Measurements from ENCODE around the gene TLE3.

Gene TLE3

DNA sequence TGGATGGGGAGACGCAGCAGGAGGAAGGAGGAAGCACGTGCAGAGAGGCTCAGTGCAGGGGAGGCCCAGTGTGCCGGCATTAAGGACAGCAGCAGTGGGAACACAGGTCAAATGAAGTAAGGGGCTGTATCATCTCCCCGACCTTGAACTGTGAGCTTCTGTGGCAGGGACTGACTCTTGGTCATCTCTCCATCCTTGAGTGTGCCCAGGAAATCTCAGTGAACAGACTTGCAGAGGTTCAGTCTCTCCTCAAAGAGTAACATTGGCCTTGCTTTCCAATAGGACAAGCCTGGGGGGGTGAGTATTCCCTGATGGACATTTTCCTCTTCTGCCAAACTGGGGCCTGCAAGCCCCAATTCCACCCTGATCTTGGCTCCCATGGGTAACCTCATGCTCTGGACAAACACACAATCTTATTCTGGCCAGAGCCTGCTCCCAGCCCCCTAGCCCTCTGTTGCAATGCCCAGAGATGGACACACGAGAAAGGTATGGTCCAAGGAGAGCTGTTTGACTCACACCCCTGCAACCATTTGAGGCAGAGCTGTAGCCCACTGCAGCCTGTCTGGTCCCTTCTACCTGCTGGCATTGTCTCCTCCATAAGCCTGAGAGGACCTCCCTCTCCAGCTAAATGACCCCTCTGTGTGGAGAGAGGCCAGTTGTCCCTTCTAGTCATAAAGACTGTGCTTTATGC is 50.9 kb downstream of the TLE3 start:
- no peak for DNase-seq

DNA sequence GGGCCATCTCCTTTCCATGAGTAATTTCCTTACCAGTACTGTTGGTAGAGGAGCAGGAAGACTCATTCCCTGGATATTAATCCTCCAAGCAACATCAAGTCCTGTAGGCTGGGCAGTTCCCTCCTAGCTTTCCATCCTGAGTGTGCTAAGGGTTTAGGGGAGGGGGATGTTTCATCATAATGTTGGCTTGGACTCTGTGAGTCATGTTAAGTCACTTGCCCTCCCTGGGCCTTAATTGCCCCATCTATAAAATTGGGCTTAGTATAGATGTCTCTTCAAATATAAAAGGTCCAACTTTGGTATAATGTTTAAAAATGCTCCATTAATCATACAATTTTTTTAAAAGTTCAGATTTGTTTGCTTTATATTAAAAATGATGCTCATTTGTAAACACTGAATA is 52.7 kb downstream of the TLE3 start:
- DNase-seq, result no peak

DNA sequence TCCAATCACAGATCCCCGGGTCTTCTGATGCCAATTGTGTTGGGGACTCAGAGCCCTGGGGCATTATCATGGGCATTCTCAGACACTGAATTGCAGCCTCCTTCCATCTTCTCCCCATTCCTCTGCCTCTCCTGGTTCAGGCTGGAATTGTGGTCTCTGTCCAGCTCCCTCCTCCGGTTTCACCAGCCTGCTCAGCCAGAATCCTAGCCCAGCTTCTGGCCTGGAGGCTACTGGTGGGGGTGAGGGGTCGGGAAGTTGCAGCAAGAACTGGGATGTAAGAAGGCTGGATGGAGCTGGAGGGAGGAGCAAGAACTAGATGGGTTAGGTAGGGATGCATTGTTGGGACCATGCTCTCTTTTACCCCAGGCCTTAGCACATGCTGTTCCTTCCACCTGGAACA is 53.5 kb downstream of the TLE3 start:
- no peak for DNase-seq

DNA sequence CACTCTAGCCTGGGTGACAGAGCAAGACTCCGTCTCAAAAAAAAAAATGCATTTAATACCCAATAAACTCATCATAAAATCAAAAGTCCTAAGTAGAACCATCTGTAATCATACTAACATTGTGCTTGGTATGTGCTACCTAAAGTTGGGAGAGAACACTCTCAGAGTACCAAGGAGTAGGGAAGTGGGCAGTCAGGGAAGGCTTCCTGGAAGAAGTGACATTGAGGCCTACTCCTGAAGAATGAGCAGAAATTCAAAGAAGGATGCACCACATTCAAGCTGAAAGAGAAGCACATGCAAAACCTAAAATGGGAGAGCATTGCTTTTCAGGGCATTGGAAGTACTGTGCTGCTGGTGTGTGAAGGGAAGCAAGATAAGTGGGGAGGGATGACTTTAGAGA is 54.1 kb downstream of the TLE3 start:
- no peak for DNase-seq

DNA sequence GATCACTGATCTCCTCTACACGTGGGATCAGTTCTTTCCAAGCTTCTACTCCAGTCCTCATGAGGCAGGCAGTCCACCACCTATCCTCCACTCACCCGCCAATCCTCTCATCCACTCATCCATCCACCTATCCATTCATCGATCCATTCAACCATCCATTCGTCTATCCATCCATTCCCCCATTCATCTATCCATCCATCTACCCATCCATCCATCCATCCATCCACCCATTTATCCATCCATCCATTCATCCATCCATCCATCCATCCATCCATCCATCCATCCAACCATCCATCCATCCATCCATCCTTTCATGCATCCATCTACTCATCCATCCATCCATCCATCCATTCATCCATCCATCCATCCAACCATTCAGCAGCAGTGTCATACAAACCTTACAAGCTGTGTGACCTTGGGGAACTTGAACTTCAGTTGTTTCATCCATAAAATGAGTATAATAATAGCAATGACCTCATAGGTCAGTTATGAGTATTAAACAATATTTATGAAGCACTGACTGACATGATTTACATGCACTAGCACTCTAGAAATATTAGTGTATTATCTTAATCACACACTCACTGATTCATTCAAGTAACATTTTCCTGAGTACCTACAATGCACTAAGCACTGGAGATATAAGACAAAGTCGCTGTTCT is 55.0 kb downstream of the TLE3 start:
- DNase-seq, result no peak

DNA sequence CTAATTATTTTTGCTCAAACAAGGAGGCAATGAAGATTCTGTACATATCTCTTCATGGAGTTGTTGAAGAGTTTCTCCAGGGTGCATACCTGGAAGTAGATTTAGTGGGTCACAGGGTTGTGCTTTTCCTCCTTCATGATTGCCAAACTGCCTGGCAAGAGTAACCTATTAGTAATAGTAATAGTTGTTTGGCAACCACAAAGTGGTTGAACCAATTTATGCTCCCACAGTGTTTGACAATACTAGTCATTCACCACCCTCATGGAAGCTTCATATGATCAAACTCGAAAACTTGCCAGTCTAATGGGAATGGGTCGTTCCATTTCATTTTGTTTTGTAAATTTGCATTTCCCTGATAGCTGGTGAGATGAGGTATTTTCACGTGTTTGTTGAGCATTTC is 57.8 kb downstream of the TLE3 start:
- DNase-seq, result no peak

DNA sequence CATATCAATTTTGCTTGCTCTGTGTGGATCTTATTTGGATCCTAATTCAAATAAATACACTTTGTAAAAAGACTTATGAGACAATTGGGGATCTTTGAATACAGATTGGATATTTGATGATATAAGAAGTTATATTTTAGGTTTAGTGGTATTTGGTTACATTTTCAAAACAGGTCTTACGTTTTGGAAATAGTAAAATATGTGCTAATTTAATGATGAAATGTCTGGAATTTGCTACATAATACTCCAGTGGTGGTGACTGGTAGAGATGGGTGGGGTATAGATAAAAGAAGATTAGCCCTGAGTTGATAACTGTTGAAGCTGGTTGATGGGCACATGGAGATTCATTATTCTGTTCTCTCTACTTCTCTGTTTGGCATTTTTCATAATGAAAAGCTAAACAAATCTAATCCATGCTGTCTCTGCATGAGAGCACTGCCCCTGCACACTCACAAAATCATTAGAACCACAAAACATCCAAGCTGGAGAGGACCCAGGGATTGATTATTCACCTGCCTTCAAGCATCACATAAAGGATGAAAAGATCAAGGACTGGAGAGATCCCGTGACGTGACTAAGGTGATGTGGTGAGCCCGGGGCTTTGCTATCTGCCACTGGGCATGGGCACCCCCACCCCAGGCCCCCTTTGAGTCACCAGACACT is 58.9 kb downstream of the TLE3 start:
- no peak for DNase-seq

DNA sequence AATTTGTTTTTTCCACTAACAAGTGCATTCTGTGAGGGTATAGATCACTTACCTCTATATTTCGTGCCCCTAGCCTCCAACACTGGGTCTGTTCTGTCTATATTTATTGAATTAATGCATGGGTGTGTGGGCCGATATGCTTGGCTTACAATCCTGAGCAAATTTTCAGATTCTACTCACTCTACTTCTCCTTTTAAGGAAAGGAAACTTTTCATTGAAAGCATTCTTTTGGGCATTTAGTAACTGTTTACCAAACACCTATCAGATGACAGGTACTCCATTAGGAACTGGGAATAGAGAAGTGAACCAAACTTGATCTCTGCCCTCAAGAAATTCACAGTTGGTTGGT is 60.5 kb downstream of the TLE3 start:
- no peak for DNase-seq

DNA sequence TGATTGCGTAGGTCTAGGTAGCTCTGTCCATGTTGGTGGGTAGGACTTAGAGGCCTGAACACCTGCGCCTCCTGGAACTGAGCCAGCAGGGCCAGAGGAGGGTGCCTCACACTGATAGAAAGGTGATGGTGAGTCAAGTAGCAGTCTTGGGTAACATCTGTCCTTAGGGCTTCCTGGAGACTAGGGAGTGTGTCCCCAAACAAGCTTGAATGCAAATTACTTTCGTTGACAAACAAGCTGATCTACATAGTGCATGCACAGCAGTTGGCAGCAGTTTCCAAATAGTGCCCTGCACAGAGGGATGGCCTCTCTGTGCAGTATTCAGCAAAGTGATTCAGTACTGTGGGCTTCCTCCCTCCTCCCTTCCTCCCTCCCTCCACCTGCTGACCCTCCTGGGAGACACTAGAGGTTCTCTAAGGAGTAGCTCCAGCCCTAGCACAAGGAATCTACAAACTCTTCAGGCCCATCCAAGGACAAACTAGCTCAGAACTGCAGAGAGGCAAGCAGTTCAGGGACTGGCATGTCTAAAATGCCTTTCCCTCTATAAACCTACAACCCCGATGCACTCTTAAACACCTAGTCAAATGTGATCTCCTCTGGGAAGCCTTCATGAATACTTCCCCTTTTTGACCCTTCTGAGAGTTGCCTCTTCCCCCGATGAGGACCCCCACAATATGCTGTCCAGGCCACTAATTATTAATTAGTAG is 61.0 kb downstream of the TLE3 start:
- DNase-seq, result peak; percentile 47

DNA sequence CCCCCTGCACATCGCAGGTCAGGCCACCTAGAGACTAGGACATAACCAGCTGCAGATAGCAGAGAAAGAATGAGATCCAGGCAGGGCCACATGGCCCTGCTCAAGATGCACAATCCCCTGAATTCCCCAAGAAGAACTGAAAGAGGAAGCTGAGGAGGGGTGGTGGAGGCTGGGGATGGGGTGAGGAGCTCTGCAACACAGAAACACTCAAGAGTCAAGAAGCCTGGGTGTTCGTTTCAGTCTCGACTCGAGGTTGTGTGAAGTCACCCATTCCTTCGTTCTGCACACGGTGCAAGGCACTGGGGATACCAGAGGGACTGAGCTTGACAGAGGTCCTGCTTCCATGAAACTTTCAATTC is 62.0 kb downstream of the TLE3 start:
- DNase-seq, result no peak

DNA sequence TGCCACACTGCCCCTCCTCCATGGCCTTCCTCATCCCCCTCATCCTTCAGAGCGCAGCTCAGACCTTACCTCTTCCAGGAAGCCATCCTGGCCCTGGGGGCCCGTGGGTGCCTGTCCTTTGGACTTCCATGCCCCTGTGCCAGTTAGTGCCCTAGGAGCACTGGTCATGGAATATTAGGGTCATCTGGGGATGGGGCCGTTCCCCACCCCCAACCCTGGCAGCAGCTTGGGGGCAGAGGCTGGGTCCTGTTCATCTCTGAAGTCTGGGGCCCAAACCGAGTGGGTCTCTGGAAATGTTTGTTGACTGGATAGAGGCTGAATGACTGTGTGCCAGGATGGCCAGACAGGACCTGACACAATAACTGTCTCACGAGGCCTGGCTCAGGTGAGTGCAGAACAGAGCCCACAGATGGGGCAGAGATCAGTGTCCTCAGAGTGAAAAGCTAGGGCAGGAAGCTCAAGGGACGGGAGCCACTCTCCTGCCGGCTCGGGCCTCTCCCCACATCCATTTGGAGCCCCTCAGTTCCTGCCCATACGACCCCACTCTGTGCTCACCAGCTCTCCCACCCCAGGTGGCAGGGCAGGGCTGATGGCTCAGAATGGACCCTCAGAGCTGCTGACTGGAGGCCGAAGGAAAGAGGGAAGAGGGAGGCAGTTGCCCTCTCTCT is 62.5 kb downstream of the TLE3 start:
- no peak for DNase-seq

DNA sequence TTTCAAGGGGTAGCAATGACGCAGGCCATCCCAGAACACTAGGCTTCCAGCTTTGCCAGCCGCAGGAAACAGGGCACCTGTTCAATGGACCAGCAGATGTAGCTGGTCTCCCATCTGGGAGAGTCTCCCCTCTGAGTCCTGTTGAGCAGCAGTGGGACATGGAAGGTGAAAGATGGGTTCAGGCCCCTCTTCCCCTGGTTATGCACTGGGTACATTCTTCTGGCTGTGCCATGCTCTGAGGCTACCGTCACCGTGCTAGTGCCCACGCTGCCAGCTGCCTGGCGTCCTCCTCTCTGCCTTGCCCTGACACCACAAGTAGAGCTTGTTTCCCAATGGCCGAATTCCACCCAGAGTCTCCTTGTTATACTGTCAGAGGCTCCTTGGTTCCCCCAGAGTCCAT is 63.1 kb downstream of the TLE3 start:
- DNase-seq, result no peak

DNA sequence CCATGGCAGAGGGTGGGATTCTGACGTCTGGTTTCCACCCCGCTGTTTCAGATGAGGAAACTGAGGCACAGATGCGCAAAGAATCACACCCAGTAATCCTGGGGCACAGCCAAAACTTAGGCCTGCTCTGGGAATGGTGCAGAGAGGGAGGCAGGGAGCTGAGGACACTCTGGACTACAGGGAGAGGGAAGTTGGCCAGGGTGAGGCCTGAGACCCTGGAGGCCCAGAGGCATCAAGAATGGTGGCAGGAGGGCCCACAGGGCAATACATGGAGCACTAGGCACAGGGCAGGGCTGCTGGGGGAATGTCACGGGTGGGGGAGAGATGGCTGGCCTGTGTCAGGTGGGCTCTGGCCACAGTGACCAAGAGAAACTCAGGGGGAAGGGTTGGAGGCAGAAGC is 63.6 kb downstream of the TLE3 start:
- no peak for DNase-seq

DNA sequence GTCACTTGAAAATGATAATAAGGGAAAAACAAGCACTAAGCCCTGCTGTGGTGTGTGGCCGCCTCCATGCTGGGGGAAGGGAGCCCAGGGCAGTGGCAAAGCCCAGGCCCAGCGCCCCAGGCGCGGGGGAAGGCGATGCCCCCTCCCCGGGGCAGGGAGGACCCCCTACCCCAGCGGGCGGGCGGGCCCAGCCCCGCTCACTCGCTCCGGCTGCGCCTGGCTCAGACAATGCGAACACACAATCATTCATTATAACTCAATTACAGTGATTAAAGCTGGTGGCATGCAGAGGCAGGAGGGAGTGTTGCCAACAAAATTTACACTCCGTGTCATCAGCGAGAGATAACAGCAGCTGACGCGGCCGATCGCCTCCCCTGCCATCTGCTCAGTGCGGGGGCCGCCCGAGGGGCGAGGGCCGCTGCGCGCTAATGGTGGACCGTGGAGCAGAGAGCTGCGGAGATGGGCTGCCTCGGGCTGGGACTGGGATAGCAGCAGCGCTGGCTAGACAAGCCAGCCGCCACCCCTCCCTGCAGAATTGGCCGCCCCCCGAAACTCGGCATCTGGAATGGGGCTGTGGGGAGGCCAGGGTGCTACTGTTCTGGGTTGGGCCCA is 64.1 kb downstream of the TLE3 start:
- DNase-seq, result peak; percentile 14

DNA sequence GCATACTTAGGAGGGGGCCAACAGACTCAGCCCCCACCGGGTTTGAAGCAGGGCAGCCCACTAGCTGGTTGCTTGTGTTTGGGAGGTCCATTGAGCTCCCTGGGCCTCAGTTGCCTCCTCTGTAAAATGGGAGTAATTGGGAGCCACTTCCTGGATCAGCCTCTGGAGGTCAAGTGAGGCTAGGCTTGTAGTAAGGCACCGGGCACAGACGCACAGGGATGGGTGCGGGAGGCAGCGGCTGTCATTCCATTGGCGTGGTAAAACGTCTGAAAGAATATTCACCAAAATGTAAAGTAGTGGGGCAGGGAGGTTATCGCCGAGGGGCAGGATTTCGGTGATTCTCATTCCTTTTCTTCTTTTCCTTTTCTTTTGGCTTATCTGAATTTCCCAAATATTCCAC is 64.6 kb downstream of the TLE3 start:
- DNase-seq, result no peak

DNA sequence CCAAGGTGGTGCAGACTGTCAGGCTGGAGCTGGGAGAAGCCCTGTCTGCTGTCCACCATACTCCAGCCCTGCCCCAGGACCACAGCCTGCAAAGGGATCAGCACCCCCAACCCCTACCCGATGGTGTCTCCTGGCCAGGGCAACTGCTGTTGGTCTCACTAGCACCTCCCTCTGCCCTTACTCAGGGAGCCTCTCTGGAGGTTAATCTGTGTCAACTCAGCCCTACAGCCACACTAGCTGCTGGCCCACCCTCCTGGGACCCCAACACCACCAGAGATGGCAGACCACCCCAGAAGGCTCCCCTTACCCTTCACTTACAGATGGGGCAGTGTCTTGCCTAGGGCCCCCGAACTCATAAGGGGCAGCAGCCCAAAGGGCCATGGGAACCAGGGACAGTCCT is 65.2 kb downstream of the TLE3 start:
- no peak for DNase-seq

DNA sequence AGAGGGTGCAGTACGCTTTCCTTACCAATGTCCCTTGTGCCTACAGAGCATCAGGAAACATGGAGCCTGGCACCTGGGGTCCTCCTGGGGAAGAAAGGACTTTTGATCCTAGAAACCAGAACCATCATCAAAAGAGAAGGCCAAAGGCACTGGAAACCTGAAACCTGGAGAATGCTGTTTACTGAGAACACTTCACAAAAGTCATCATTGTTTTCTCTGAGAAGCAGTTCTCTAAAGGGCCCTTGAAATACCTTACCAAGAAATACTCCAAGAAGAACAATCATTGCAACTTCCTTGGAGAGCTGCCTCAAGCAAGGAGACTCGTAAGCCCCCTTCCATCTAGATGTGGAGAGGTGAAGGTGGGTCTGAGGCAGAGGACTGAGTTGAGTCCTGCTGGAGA is 66.0 kb downstream of the TLE3 start:
- DNase-seq, result no peak

DNA sequence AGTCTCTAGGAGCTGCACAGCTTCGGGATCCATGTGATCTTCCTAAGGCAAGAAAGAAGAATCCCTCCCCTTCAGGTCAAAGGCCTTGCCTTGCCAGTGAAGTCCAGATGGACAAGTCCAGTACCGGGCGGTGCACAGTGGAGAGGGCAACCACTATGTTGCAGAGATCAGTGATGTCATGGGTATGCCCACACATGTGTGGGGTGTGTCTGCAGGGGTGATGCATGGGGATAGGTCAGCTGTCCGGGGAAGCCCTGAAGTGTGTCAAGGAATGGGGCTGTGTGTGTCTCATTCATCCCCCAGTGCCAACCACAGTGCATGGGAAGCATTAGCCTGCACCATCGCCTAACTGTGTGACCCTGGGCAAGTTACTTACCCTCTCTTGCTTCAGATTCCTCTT is 66.5 kb downstream of the TLE3 start:
- DNase-seq, result no peak

DNA sequence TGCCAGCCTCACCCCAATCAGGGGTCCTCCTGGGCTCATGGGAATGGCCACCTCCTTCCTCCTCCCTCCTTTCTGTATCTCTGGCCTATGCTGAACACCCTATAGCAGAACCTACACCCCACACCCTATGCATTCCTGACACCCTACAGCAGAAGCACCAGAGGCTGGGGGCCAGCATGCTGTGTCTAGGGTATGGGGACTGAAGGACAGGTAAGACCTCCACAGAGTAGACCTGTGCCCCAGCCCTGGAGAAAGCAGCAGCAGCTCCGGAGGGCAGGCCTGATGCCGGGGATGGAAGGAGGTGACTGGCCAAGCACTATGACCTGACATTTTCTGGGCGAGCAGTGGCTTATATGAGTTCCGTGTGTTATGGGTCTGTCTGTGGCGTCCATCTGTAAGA is 66.9 kb downstream of the TLE3 start:
- no peak for DNase-seq

DNA sequence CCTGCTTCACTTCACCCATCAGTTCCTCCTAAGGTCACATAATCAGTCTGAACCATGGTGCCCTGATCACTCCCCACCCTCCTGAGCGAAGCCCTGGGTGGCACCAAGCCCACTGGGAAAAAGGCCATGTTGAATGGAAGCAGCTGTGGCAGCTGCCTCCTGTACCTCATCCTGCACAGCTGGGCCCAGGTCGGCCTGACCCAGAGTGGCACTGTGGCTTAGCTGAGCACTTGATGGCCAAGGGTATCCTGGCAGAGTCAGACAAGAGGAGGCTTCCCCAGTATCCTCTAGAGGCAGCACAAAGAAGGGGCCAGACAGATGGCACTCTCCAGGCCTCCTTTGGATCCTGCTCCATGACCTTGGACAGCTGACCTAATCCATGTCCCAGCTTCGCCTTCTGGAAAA is 68.4 kb downstream of the TLE3 start:
- no peak for DNase-seq

DNA sequence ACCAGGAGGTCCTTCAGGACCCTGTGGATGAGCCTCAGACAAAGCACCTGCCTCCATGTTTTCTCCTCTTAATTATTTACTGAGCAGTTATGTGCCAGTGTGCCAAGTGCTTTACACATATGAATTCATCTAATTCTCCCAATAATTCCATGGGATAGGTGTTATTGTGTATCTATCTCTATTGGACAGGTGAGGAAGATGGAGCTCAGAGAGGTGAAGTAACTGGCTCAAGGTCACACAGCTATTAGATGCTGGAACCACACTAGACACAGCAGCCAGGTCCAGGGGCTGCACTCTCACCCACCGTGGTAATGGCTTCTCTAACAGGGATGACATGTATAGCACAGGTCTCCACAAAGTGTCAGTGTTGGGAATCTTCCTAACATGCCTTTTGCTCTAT is 70.2 kb downstream of the TLE3 start:
- no peak for DNase-seq

DNA sequence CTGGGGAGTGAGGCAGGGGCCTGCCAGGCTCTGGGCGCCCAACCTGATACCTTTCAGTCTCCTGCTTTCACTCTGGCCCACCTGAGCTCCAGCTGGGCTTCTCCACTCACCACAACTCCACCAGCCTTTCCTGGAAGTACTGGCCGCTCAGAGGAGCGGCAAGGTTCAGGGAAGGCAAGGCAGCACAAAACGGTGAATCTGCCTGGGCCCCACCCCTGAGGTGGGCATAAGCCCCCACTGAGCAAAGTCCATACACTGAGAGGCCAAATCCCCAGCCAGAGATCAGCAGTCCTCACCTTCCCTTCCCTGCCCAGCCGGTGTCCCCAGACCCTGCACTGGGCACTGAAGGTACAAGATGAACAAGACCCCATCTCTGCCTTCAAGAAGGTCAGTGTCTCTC is 70.7 kb downstream of the TLE3 start:
- no peak for DNase-seq

All from NCI-H526 treated with DMSO at 0.1 percent for 48 hours (cell line).